22Rv1 (cell line): ENCODE results near the gene ABHD16B.

Experiments used
- CTCF ChIP-seq: fragments of 450-650 bp; IDR thresholded peaks from 2 replicates; pipeline ENCODE4 v1.5.1; 2017; ENCODE audit warnings: mild to moderate bottlenecking
- ZFX ChIP-seq: fragments of 450-650 bp; IDR thresholded peaks from 2 replicates; pipeline ENCODE4 v1.6.1; 2017; ENCODE audit warnings: antibody characterized with exemption, borderline replicate concordance

GRCh38 chr20:63859166-63859699, 2.1 kb upstream of the ABHD16B start:
- no peak for TF ChIP-seq CTCF
- TF ChIP-seq ZFX = no peak
